Muscle layer of duodenum (tissue), 2 donors: Measurements from ENCODE around the gene GEMIN8.

Experiments used
- H3K27ac ChIP-seq: one replicate; pipeline ENCODE4 v1.7.0; 2013; ENCODE audit warnings: mild to moderate bottlenecking, low read length
- H3K27me3 ChIP-seq: one replicate; pipeline ENCODE4 v1.7.0; 2013; ENCODE audit warnings: low read depth, mild to moderate bottlenecking, control low read depth, low read length
- H3K36me3 ChIP-seq, 2 donors: one replicate each; pipeline ENCODE4 v1.7.0; 2013; ENCODE audit warnings: low read length in 2 of 2, control low read depth in 1 of 2, mild to moderate bottlenecking in 1 of 2; ENCODE audit not compliant: insufficient read depth in 2 of 2, control insufficient read depth in 1 of 2
- H3K4me1 ChIP-seq, 2 donors: one replicate each; pipeline ENCODE4 v1.7.0; 2013; ENCODE audit warnings: low read length in 2 of 2, mild to moderate bottlenecking in 2 of 2, control low read depth in 1 of 2, moderate library complexity in 1 of 2; ENCODE audit not compliant: insufficient read depth in 2 of 2, control insufficient read depth in 1 of 2
- H3K4me3 ChIP-seq, 2 donors: one replicate each; pipeline ENCODE4 v1.7.0; 2013; ENCODE audit warnings: low read length in 2 of 2, low read depth in 1 of 2, mild to moderate bottlenecking in 1 of 2
- H3K9me3 ChIP-seq, 2 donors: one replicate each; pipeline ENCODE4 v1.7.0; 2013; ENCODE audit warnings: low read length in 2 of 2, control low read depth in 1 of 2, mild to moderate bottlenecking in 1 of 2; ENCODE audit not compliant: control insufficient read depth in 1 of 2
- donor health status: healthy.

GEMIN8 gene

GRCh38 chrX:13985697-13986435 is 43.8 kb downstream of the GEMIN8 start:
- H3K4me1 ChIP-seq: no peaks in the 10 kb centered on the region
- H3K9me3 ChIP-seq: no peaks in the 10 kb centered on the region
- no peaks in the 10 kb centered on the region for H3K27me3 ChIP-seq
- no peak overlapping the region for H3K4me3 ChIP-seq
- no peaks in the 10 kb centered on the region for H3K36me3 ChIP-seq
- no peak overlapping the region for H3K27ac ChIP-seq

DNA sequence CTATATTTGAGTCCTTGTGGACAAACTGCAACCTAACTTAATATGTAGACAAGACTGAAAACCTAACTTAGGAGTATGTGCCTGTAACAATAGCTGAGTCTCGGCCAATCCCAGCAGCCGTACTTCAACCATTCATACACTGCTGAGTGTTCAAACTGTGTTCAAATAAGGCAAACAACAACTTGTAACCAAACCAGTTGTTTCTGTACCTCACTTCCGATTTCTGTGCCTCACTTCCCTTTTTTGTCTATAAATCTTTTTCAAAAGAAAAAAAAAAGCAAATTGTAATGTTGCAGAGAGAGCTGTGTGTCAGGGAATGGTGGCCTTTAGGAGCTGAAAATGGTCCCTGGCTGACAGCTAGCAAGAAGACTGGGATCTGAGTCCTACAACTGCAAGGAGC is 46.0 kb downstream of the GEMIN8 start:
- Histone ChIP-seq H3K36me3 (no peaks in the 10 kb centered on the region), H3K27ac (no peak overlapping the region), H3K27me3 (no peaks in the 10 kb centered on the region), H3K4me3 (no peak overlapping the region), H3K4me1 (no peaks in the 10 kb centered on the region), H3K9me3 (no peaks in the 10 kb centered on the region)

DNA sequence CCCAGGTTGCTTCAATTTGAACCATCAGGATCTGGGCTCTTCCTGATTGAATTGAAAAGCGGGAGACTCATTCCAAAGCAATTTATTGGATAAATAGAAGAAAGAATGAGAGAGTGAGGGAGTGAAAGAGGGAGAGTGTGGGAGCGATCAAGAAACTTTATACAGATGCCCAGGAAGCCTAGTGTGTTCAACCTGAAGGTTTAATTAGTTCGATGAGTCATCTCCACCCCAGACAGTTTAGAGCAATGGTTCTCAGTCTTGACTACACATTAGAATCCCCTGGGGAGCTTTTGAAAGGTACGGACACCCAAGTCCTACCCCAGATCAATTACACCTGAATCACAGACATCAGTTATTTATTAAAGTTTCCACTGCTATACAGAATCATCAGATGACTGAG is 61.5 kb downstream of the GEMIN8 start:
- Histone ChIP-seq H3K4me3 (no peak overlapping the region), H3K27ac (no peak overlapping the region), H3K4me1 (no peaks in the 10 kb centered on the region), H3K9me3 (no peaks in the 10 kb centered on the region), H3K27me3 (no peaks in the 10 kb centered on the region), H3K36me3 (no peaks in the 10 kb centered on the region)

DNA sequence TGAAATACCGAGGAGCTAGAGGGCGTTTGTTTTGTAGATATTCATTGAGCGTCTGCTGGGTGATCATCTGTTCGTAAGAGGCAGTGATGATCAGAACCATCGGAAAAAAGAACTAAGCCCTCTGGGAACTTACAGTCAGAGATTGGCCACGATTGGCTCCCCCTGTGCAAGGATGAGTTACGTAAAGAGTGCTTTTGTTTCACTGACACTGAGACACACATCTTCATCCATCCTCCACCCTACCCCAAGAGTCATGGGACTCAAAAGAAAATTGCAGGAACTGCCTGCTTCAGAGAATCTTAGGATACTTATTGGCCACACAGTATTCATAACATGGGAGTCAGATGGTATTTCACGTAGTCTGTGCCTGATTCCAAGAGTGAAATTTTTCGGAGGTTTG is 62.1 kb downstream of the GEMIN8 start:
- Histone ChIP-seq H3K27ac (no peak overlapping the region), H3K4me1 (no peaks in the 10 kb centered on the region), H3K4me3 (no peak overlapping the region), H3K9me3 (no peaks in the 10 kb centered on the region), H3K27me3 (no peaks in the 10 kb centered on the region), H3K36me3 (no peaks in the 10 kb centered on the region)

- Histone ChIP-seq H3K4me1 (no peaks in the 10 kb centered on the region), H3K9me3 (no peaks in the 10 kb centered on the region), H3K36me3 (no peaks in the 10 kb centered on the region), H3K27me3 (no peaks in the 10 kb centered on the region), H3K4me3 (no peak overlapping the region), H3K27ac (no peak overlapping the region)
Measured at GRCh38 chrX:13966793-13967125, 62.9 kb downstream of the GEMIN8 start.

GRCh38 chrX:13966071-13966792 is 63.5 kb downstream of the GEMIN8 start:
- no peaks in the 10 kb centered on the region for H3K4me1 ChIP-seq
- H3K4me3 ChIP-seq: no peak overlapping the region
- no peaks in the 10 kb centered on the region for H3K9me3 ChIP-seq
- H3K27me3 ChIP-seq: no peaks in the 10 kb centered on the region
- no peak overlapping the region for H3K27ac ChIP-seq
- no peaks in the 10 kb centered on the region for H3K36me3 ChIP-seq

GRCh38 chrX:13965531-13965930 is 64.2 kb downstream of the GEMIN8 start:
- Histone ChIP-seq H3K27ac (no peak overlapping the region), H3K27me3 (no peaks in the 10 kb centered on the region)

GRCh38 chrX:13956998-13957397 is 72.7 kb downstream of the GEMIN8 start:
- no peak overlapping the region for H3K4me3 ChIP-seq
- H3K27ac ChIP-seq: no peak overlapping the region
- H3K4me1 ChIP-seq: no peaks in the 10 kb centered on the region
- H3K27me3 ChIP-seq: no peaks in the 10 kb centered on the region
- no peaks in the 10 kb centered on the region for H3K36me3 ChIP-seq
- H3K9me3 ChIP-seq: no peaks in the 10 kb centered on the region

More at GRCh38 chrX:13965531-13965930, 64.2 kb downstream of the GEMIN8 start:
- Histone ChIP-seq H3K4me3 (no peak overlapping the region), H3K36me3 (no peaks in the 10 kb centered on the region), H3K9me3 (no peaks in the 10 kb centered on the region), H3K4me1 (no peaks in the 10 kb centered on the region)
